HG02610 (cell line): Measurements from ENCODE around the gene MAPK13.
"Not testable (repeated sequence)": the region's sequence is repeated elsewhere in the genome, so short reads cannot be mapped to it uniquely, and the experiment has no call there.

Experiments
- ATAC-seq: cut with Tn5 transposase; IDR thresholded peaks from one replicate; pipeline ENCODE4 v1.9.1; 2021; ENCODE audit warnings: mild to moderate bottlenecking, moderate library complexity; ENCODE audit not compliant: unreplicated experiment

Gene MAPK13

GRCh38 chr6:36114798-36115408 lies 15.4 kb upstream of the MAPK13 start:
- no peak for ATAC-seq

- no peak for ATAC-seq
Observed at GRCh38 chr6:36115412-36115811, 14.9 kb upstream of the MAPK13 start.

DNA sequence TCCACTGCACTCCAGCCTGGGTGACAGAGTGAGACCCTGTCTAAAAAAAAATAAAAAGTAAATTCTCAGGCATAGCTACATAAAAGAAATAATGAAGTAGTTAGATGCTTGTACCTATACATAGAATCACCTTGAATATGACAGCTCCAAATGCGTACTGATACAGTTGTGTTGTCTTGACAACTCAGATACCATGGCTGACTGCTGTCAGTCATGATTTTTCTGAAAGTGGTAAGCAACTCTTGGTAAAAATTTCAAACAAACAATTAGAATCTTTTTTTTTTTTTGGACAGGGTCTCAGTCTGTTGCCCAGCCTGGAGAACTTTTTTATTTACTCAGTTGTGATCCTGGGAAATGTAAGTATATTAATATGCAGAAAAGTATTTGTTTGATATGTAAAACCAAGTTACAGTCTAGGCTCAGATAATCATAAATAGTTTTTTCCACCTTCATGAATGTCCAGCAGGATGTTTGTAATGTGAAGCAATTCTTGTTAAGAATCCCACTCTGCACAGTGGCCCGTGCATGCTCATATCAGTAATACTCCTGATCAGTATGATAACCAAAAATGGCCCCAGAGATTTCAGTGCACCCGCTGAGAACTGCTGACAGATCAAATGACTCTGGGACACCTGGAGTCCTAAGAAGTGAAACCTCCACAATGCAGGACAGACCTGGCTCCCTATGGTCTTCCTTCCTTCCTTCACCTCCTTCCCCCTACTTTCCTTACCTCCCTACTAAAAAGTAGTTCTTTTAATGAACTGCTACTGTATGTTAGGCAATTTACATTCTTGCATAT lies 14.0 kb upstream of the MAPK13 start:
- ATAC-seq, result no peak

- no peak for ATAC-seq
Observed at GRCh38 chr6:36116943-36117342, 13.4 kb upstream of the MAPK13 start.

DNA sequence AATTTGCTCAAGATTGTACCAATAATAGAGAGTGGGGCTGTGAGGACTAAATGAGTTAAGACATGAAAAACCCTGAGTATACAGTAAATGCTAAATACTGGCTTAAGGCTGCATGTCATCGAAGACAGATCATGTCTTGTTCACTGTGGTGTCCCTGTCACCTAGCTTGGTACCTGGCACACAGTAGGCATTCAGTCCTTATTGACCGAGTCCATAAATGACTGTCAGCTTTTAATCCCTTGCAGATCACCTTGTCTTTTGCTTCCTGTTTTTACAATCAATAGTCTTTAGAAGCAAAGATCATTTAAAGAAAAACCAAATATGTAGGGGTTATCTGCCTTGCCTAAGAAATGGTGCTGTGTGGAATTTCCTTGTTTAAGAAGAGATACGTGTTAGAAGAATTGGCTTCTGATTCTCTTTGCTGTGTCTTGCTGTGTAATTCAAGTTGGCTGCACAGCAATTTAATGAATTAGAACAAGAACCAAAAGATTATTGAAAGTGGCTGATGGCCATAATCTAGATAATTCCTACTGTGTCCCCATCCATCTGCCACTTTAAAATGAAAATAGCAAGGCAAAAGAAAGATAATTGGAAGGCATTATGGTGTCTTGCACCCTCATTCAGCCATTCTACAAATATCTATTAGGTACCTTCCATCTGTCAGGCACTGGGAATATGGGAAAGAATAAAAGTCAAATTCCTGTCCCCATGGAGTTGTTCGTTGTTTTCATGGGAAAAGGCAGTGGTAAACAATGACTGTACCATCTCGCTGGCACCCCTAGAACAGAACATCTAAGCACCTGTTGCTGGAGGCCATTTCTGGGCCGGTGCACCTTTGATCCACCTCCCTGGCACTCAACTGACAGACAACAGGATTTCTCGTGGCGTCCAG lies 12.4 kb upstream of the MAPK13 start:
- ATAC-seq, result no peak

DNA sequence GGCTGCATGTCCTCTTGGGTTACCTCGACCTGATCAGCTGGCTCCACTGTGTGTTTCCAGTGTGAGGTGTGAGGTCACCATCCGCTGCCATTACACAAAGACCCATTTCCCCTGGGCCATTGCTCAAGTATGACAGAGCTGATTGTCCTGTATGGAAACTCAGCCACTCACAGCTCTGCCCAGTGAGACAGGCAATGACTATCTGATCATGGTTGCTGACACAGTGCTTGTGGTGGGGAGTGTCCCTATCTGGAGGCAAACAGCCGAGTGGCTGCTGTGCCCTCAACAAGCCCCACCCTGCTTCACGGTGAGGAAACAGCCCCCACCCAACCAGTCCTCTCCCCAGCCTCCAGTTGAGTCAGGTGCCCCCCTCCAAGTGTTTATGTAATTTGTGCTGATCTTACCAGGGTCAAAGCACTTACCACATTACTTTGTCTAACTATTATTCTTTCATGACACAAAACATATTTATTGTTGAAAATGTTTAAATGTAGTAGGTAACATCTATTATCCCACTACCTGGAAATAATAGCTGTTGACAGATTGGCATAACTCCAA lies 11.7 kb upstream of the MAPK13 start:
- ATAC-seq, result no peak

GRCh38 chr6:36119209-36119608 lies 11.1 kb upstream of the MAPK13 start:
- ATAC-seq, result no peak

GRCh38 chr6:36120018-36120417 lies 10.3 kb upstream of the MAPK13 start:
- no peak for ATAC-seq

- no peak for ATAC-seq
Observed at GRCh38 chr6:36120539-36120938, 9.8 kb upstream of the MAPK13 start.

GRCh38 chr6:36120979-36121786 lies 9.1 kb upstream of the MAPK13 start:
- ATAC-seq, result no peak

DNA sequence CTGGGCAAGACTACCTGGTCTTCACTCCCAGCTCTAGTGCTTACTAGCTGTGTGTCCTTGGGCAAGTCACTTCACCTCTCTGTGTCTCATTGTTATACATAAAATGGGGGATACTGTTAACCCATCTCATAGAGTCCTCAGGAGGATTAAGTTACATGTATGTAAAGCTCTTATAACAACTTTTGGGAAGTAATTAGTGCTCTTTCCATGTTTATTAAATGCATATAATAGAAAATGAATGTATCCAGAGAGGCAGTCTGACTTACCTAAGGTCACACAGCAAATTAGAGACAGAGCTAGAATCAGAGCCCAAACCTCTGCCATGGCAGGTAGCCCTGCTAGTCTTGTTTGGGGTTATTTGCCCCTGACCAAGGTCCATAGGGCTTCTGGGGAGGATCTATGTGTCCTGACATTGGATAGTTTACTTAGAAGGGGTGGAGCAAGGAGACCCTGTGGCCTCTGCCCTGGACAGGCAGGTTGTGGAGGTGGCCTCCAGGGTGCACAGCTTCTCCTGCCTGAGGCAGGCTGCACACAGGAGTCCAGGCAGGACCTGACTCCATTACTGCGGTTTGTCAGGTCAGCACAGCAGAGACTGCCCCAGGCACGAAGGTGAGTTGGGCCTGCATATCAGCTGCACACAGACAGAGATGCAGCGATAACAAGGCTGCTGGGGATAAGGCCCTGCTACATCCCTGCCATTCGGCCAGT lies 8.4 kb upstream of the MAPK13 start:
- ATAC-seq, result no peak

- no peak for ATAC-seq
Observed at GRCh38 chr6:36122495-36123269, 7.6 kb upstream of the MAPK13 start.

GRCh38 chr6:36123270-36124139 lies 6.8 kb upstream of the MAPK13 start:
- peak; percentile 63 for ATAC-seq

DNA sequence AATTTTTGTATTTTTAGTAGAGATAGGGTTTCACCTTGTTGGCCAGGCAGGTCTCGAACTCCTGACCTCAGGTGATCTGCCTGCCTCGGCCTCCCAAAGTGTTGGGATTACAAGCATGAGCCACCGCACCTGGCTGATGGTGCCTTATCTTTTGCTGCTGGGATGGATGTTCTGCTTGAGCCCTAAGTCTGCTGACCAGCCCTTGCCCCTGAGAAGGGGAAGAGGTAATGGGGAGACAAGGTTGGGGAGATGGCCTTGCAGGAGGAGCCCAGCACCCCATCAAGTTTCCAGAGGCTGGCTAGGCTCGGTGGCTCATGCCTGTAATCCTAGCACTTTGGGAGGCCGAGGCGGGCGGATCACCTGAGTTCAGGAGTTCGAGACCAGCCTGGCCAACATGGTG lies 6.0 kb upstream of the MAPK13 start:
- ATAC-seq, result not testable (repeated sequence)

- ATAC-seq, result no peak
Observed at GRCh38 chr6:36124881-36125280, 5.4 kb upstream of the MAPK13 start.

DNA sequence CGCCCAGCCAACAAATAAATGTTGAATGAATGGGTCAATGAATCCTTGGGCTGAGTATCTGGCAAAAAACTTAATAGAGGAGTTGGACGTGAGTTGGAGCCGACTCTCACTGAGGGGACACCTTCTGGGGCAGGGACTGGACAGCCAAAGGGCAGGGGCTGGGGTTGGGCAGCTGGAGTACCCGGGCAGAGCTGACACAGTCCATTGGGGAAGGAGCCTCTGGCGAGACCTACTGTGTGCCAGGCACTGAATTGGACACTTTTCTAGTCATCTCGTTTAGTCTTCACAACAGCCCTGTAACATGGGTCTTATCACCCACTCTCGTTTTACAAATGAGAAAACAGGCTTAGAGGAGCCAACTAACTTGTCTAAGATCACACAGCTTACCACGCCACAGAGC lies 4.7 kb upstream of the MAPK13 start:
- ATAC-seq, result no peak

GRCh38 chr6:36126121-36126520 lies 4.2 kb upstream of the MAPK13 start:
- ATAC-seq, result no peak
